Glomerular visceral epithelial cell (primary cell): ENCODE measurements around the gene EOLA1.
"Not testable (repeated sequence)": the region's sequence is repeated elsewhere in the genome, so short reads cannot be mapped to it uniquely, and the experiment has no call there.

Experiments
- DNase-seq: peaks from one replicate; pipeline ENCODE4 v3.0.0-alpha.2; 2016; ENCODE audit errors: extremely low spot score

The EOLA1 gene

DNA sequence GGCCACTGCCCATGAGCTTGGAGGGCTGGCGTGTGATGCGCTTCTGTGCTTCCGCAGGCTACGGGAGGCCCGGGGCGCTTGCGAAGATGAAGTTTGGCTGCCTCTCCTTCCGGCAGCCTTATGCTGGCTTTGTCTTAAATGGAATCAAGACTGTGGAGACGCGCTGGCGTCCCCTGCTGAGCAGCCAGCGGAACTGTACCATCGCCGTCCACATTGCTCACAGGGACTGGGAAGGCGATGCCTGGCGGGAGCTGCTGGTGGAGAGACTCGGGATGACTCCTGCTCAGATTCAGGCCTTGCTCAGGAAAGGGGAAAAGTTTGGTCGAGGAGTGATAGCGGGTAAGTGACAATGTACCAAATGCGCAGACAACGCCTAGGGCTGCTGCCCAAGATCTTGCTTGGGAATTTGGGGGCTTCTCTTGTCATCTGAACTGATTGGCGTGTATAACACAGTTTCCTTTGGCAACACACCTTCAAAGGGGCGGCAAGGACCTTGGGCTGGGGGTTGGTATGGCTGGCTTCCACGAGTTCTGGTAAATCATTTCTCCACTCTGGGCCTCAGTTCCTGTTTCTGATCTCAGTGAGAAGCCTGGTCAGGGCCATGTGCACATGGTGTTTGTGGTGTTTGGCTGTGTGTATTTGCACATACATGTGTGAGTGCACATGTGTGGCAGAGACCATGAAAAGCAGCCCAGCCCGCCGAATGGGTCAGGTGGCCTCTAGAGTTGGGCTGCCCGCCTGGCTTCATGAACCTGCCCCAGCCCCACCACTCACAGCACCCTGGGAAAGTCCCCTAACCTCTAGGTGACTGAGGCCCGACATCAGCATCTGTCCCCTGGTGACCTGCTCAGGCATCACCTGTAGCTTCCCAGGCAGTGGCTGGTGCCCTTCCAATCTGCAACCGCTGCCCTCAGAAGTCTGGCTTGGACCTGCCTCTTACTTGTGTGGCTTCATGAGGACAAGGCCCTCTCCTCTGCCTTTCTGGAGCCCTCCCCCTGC, 5.0 kb downstream of the EOLA1 start:
- DNase-seq = not testable (repeated sequence)

DNA sequence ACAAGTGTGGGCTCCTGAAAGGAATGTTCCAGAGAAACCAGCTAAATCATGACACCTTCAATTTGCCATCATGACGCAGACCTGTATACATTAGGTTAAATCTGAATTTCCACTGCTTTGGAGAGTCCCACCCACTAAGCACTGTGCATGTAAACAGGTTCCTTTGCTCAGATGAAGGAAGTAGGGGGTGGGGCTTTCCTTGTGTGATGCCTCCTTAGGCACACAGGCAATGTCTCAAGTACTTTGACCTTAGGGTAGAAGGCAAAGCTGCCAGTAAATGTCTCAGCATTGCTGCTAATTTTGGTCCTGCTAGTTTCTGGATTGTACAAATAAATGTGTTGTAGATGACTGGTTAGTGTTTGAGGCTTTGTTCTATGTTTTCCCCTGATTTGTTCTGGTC, 6.2 kb downstream of the EOLA1 start:
- not testable (repeated sequence) for DNase-seq

DNA sequence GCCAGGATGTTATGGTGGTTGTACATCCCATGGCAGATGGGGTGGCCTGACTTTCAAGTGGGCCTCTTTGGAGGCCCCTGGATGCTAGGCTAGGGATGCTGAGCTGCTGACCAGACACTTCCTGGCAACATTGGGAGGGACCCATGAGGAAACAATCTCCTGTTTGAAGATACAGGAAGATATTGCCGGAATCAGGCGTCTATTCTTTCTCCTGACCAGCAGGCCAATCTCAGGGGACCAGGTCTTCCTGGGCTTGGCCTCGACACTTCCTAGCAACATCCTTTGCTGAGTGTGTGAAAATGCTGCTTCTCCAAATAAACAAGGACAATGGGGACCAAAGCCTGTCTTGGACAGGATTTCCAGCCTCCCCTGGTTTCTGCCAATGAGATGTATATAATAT, 7.0 kb downstream of the EOLA1 start:
- not testable (repeated sequence) for DNase-seq

DNA sequence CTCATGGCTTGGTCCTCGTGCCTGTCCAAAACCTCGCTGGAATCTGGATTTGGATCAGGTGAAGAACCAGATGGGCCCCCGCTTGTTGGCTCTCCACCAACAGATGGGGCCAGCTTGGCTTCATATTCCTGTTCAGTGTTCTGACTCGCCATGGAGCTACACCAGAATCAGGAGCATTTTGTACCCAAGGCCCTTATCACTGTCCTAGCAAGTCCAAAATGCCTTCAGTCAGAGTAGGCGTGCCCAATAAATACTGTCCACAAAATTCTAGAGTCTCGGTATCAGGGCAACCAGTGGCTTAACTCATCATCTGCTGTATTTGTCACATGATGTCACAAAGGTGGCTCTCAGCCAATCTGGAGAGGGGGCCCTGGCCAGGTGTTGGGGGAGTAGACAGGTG, 8.9 kb downstream of the EOLA1 start, which contains the start of gene HSFX3:
HSFX3 (minus strand) TSS at position 224 of the 400 bp plus-strand sequence; CDS start at position 152, 72 bp downstream.
- not testable (repeated sequence) for DNase-seq

DNA sequence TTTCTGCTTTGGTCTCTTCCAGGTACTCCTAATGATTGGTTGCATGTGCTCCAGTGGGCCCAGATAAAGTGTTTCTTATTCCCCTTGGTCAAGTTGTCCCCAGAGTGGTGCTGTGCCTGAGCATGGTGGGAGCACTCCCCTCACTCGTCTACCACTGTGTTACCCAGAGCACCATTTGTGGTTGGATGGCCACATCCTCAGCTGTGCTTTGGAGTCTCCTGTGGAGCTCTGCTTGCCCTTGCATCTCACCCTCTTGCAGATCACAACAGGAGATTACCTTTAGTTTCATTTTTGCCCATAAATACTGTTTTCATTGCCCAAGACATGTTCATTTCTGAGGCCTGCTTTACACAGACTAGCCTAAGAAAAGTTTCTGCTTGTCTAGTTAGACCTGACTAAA, 9.6 kb downstream of the EOLA1 start:
- DNase-seq = not testable (repeated sequence)

DNA sequence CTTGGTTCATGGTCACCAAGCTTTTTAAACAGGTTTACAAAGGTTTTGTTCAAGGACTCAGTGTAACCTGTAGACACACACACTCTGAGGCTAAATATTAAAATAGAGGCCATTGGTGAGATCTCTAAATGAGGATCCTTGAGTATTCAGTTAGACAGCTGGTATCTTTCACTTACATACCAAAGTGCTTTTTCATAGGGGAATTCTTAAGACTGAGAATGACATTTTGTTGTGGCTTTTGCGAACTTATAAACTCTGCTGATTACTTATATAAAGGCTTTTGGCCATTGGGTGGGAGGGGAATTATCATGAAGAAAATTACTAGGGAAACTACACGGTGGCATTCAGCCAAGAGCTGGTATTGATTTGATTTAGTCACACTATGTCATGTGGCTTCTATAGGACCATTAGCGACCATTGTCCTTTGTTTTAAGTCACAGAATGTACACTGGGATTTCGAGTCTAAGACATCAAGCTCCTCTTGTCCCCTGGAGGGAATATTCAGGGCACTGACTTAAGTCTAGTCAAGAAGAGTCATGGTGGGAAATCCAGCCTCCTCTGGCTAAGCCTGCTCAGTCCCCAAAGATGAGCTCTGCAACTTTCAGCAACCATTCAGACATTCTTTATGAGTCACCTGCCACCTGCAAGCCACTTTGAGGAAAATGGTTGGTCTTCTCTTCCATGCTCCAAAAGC, 10.6 kb downstream of the EOLA1 start:
- DNase-seq = not testable (repeated sequence)

DNA sequence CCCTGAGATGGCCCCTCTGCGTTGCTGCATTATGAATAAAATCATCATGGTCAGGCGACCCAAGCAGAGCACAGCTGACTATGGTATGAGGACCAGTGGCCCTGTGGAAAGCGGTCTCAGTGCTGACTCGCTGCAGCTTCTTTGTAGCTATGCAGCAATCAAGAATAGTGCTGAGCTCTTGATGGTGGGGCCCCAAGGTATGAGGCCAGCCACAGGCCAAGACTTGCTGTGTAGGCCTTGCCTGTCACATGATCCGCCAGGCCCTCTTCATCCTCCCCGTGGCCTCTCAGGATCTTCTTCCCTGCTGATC, 11.1 kb downstream of the EOLA1 start:
- DNase-seq = not testable (repeated sequence)

DNA sequence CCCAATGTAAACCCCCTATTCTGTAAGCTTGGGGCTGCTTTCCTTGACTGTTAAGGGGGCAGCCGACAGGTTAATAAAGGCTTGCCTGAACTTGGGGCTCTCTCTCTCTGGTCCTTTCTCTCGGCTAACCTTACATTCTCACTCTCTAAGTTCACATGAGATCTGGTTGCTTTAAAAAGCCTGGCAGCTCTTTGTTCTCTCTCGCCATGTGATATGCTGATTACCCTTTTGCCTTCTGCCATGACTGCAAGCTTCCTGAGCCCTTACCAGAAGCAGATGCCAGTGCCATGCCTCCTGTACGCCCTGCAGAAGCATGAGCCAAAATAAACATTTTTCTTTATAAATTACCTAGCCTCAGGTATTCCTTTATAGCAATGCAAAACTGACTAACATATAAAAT, 14.4 kb downstream of the EOLA1 start:
- not testable (repeated sequence) for DNase-seq

DNA sequence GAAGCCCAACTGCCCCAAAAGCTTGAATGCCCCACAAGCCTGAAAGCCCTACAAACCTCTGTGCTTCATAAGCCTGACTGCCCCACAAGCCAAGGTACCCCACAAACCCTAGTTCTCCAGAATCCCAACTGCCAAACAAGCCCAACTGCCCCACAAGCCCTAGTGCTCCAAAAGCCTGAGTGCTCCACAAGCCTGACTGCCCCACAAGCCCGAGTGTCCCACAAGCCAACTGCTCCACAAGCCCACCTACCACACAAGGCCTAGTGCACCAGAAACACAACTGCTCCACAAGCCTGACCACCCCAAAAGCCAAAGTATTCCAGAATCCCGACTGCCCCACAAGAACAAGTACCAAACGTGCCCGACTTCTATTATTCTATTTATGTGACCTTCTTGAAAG, 22.5 kb downstream of the EOLA1 start:
- DNase-seq = no peak

DNA sequence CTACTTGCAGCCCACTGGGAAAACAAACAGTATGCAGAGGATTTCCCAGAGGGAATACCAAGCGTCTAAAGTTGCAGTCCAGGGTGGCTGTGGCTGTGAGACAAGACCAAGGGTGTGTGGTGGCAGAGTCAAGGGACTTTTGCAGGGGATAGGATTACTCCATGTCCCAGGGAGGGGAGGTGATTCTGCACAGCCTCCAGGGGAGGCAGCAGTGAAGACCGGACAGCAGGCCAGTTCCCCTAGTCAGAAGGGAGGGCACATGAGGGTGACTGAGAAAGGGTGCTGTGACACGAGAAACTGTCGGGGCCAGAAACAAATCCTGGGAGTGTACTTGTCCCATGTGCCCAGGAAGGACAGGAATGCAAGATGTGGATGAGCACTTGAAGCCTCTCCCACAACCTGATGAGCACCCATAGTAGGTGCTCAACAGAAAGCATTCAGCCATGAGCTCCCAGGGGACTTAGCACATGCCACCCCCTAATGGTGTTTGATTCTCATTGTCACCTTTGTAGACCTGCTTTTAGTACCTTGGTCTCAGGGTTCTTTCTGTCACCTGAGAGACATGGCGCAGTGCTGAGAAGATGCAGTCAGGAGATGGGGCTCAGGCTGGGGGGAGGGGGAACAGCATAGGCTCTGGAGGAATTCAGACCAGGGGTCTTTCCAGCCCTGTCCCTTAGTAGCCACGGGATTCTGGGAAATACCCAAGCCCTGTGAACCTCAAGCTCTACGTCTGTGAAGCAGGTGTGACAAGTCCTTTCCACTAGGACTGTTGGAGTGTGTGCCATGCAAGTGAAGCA, 27.0 kb downstream of the EOLA1 start:
- no peak for DNase-seq

DNA sequence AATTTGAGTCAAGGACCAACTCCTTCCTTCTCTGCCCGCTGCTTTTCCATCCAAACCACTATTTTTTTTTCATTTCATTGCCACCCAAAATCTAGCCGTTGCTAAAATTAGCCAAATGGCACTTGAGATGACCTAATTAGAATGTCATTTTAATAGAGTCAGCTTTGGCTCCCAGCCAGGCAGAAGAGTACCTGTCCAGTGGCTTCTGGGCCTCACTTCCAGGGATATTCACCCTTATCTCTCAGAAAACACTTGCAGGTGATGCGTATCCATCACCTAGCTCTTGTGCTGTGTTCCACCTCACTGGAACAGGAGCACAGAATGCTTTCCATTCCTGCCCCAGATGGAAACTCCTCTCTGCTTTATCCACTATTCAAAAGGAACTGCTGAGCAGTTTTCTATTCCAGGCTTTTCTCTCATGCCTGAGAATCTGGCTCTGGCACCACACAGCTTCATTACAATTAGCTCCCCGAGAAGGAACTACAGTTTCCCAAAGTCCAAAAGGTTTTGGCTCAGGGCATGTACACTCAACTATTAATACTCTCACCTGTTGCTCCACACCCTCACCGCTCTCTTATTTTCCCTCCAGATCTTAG, 28.0 kb downstream of the EOLA1 start:
- no peak for DNase-seq

DNA sequence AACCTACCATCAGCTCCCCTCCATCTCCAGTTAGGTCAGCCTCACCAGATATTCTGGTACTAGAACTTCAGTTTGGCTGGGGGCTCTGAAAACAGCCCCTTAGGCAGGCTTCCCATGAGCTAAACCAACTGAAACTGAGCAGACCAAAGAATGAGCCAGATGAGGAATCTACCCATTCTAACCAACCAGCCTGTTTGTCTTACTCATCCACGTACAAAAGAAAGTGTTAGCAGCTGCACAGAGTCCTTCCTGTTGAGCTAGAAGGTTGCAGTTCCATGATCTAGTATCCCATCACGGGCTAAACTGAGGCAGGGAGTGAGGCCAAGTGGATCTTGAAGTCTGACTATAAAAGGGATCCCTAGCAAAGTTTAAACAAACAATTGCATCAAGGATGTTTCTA, 29.0 kb downstream of the EOLA1 start:
- no peak for DNase-seq

DNA sequence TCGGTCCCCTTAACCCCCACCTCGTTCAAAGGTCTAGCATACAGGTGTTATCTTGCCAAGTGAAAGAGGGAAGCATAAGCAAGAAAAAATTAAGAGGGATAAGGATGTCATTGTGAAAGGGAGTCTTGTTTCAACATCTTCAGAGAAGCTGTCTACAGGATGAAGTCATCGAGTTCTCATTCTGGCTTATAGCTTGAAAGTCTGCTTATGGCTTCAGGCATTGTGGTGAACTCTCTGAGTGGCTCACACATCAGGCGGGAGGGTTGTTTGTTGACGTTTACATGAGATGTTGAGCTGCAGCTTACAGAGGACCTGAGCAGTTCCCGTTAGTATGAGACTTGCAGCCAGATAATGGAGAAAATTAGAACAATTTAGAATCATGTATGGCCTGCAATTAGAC, 29.9 kb downstream of the EOLA1 start:
- DNase-seq = no peak

DNA sequence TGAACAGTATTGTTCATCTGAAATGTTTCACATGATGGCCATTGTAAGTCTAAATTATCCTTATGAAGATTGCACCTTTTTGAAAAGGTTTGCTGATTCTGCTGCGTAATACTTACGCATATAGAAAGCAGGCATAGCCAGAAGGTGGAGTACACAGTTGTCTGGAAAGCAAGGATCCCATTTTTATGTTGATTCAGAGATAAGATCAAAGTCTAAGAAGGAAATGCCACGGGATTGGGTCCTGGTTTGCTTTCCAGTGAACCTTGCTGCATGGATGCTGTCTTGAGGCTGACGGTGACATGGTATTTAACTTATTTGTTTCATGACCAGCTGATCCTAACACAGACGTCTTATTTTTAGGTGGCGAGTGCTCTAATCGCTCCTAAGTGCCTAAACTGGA, 31.0 kb downstream of the EOLA1 start:
- DNase-seq = no peak

DNA sequence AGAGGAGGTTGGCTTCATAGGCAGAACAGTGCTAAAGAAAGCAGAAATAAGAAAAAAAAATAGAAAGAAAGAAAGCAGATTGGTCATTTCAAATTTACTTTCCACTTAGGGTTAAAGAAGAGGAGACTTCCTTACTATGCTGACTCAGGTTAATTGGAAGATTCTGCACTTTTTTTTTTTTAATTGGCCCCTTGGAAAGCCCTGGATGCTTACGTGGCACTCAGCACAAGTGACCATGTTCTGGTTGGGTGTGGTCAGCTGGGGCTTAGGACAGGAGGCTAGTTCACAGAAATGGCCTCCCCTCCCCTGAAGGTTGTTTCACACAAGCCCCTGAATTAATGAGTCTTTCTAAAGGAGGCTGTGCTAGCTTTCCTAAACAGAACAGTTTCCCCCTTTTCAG, 31.9 kb downstream of the EOLA1 start:
- no peak for DNase-seq

DNA sequence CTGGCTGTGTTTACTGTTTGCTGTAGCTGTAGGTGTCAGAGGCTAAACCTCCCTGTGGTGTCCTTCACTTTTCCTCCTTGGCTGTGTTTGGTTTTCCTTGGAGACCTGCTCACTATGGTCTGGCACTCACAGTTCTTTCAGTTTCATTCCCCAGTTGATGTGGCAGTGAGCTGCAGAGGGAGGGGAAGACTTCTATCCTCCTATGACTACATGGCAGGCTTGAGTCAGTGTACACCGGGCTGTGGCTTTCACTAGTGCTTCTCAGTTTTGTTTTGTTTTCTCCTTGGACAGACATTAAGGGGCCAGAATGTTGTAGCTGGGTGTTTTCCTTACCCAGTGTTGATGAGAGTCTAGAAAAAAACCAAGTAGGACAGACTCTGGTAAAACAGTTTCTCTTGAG, 32.6 kb downstream of the EOLA1 start:
- not testable (repeated sequence) for DNase-seq

DNA sequence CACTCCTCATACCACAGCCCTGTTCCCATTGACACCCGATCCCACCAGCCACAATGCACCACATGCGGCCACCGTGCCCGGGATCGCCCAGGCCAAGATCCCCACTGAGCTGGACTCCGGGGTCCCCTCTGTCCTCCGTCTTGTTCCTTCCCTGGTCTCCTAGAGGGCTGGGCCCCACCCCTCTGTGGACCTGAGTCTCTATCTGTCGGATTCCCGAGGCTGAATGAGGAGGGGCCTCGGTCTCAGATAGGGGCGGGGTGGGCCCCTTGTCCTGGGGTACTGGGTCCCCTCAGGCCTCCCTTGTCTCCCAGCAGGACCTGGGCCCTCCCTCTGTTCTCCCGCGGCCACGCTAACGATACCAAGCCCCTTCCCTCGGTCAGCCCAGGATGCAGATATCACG, 44.8 kb downstream of the EOLA1 start:
- DNase-seq = not testable (repeated sequence)

DNA sequence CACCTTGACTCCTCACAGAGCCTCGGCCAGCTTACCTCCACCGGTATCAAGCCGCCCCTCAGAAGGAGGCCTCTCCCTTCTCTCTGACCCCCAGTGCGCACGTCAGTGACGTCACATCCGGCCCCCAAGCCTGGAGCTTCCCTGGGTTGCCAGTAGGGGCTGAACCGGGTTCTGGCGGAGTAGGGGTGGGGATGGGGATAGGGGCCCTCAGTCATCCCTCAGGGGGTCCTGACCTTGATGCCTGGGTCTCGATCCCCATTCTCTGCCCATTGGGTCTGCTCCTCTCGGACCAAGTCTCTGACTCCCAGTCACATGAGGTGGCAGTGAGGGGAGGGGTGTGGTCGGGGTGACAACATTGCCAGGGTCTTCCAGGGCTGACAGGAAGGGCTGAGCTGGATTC, 46.5 kb downstream of the EOLA1 start, which contains the start of gene MAGEA9B:
MAGEA9B (minus strand) TSS at position 101 of the 400 bp plus-strand sequence. CDS start 4,280 bp downstream, outside the sequence.
- not testable (repeated sequence) for DNase-seq

DNA sequence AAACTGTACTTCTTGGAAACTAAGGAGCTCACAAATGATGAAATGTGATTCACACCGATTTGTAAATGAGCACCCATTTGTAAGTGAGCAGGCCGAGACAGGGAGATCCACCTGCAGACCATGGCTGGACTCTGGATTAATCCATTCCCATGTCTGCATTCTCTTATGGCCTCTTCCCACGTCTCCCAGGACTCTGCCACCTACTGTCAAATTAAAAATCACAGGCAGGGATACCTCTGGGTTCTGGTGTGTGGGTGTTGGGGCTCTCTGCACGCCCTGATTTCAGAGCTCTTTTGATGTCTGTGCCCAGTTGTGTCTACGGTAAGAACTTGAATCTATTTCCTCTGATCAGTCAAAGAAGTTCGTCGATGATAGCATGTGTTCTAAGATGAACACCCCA, 50.2 kb downstream of the EOLA1 start:
- not testable (repeated sequence) for DNase-seq

DNA sequence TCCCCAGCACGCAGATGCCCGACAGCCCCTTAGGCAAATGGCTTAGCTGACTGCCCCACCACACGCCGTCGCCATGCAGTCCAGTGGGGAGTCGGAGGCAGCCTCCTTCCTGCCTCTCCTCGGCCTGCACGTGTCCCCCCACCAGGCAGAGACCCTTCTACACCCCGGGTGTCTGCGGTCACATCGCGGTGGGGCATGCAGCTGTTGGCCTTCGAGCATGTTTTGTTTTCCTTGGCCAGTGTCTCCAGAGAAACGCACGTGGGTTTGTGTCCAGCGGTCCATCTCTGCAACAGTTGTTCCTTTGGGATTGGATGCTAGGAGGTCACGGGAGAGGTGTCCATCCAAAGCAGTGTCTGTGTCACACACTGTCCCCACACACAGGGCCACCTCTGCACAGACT, 54.4 kb downstream of the EOLA1 start, which contains the start of gene HSFX2:
HSFX2 (minus strand) TSS at position 101 of the 400 bp plus-strand sequence. CDS start 614 bp downstream, outside the sequence.
- DNase-seq = not testable (repeated sequence)

DNA sequence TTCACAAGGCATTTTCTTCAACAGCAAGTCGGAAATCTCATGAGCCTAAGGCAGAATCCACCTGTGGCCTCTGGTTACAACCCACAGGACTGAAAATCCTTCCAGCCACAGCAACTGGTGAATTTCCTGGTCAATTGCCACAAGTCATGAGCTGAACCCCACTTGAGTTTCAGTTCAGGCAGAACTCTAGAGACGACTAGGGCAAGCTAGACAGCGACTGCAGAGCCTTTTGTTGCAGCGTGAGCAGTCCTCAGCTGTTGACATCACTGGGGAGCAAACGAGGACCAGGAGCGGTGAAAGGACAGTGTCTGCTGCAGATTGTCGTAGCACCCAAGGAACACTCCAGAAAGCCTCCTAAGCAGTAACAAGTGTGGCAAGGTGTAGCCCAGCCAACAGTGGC, 55.1 kb downstream of the EOLA1 start:
- DNase-seq = not testable (repeated sequence)
